K562 (cell line): ENCODE results near the gene CEP85L. TPM values are rescaled to one million over a fixed set of nuclear protein-coding genes. Genes with fewer than 3 reads are reported as not detected.

Experiments
- ATAC-seq: fragments of 200-7000 bp; cut with Tn5 transposase; 3 replicates; pipeline ENCODE4 v1.9.1; 2020; ENCODE audit warnings: moderate library complexity
- BruUV-seq: library from RNA; stranded (reverse); fragments of 400-500 nt; replicated peaks from 2 replicates; lab custom pipeline; 2021; lab: Mats Ljungman, UMichigan
- CTCF ChIA-PET: fragments of 300-600 bp; formaldehyde crosslinking; extraction: SDS; loops from one replicate; lab custom pipeline; 2021; ENCODE audit warnings: low intra/inter-chr PET ratio; lab: Yijun Ruan, JAX
- POLR2A ChIA-PET: fragments of 300-600, 350-650 bp; sonication (Branson Sonifier 250); formaldehyde crosslinking; extraction: SDS; loops from one replicate; lab custom pipeline; 2021; ENCODE audit warnings: antibody characterized with exemption, inconsistent platforms; lab: Yijun Ruan, JAX
- DNase-seq, 4 experiments: peaks; one replicate each; pipeline versions ENCODE4 v3.0.0 to v3.0.0-alpha.2; 2011 to 2018; ENCODE audit warnings: low spot score in 3 of 4, mixed read lengths in 3 of 4; ENCODE audit errors: extremely low read depth in 1 of 4
- FAIRE-seq: peaks from 2 replicates; lab custom pipeline; 2011; peaks lifted over from hg19 to GRCh38; lab: Jason Lieb, UNC
- H2AFZ ChIP-seq: 2 replicates; pipeline ENCODE4 v1.6.0; 2011; ENCODE audit warnings: low read depth, low read length, control low read depth, inconsistent platforms
- H3K27ac ChIP-seq: fragments of 200-600 bp; 3 replicates; pipeline ENCODE4 v1.8.0; 2011; ENCODE audit warnings: low read depth, mild to moderate bottlenecking, control low read depth, inconsistent platforms, low read length, moderate library complexity, mixed read lengths; ENCODE audit errors: extremely low read depth
- H3K27me3 ChIP-seq, 2 experiments: fragments of 300-600 bp in 1 of 2; 2 replicates in 1 of 2; 3 replicates in 1 of 2; pipeline versions ENCODE4 v1.6.0 to v1.8.0; 2011; ENCODE audit warnings: inconsistent platforms in 2 of 2, low read length in 2 of 2, mild to moderate bottlenecking in 1 of 2, mixed read lengths in 1 of 2, moderate library complexity in 1 of 2; ENCODE audit not compliant: control insufficient read depth in 2 of 2, insufficient read depth in 2 of 2
- H3K36me3 ChIP-seq: fragments of 300-600 bp; 3 replicates; pipeline ENCODE4 v1.8.0; 2011; ENCODE audit warnings: mild to moderate bottlenecking, low read length, inconsistent platforms; ENCODE audit not compliant: control insufficient read depth, insufficient read depth
- H3K4me1 ChIP-seq, 2 experiments: fragments of 200-600 bp in 1 of 2; replicated peaks in 1 of 2; 2 replicates in 1 of 2; 3 replicates in 1 of 2; pipeline versions ENCODE4 v1.5.1 to v1.8.0; 2011; ENCODE audit warnings: inconsistent platforms in 2 of 2, low read length in 2 of 2, mild to moderate bottlenecking in 1 of 2, mixed read lengths in 1 of 2, moderate library complexity in 1 of 2; ENCODE audit not compliant: control insufficient read depth in 2 of 2, insufficient read depth in 2 of 2
- H3K4me2 ChIP-seq: 2 replicates; pipeline ENCODE4 v1.6.1; 2011; ENCODE audit warnings: low read length, control low read depth, inconsistent platforms, mixed read lengths; ENCODE audit not compliant: insufficient read depth
- H3K4me3 ChIP-seq: fragments of 200-600 bp; sonication (generic), shearing (Covaris generic); 2 replicates; pipeline ENCODE4 v1.5.1; 2016; ENCODE audit warnings: control low read depth, inconsistent platforms
- H3K79me2 ChIP-seq: fragments of 200-600 bp; 3 replicates; pipeline ENCODE4 v1.8.0; 2011; ENCODE audit warnings: low read length, inconsistent platforms; ENCODE audit not compliant: control insufficient read depth, insufficient read depth
- H3K9ac ChIP-seq, 2 experiments: 2 replicates each; pipeline versions ENCODE4 v1.6.0 to v1.6.1; 2011; ENCODE audit warnings: low read depth in 2 of 2, low read length in 2 of 2, control low read depth in 1 of 2, inconsistent platforms in 1 of 2, mild to moderate bottlenecking in 1 of 2, mixed read lengths in 1 of 2; ENCODE audit not compliant: insufficient read depth in 1 of 2
- H3K9me1 ChIP-seq: one replicate; pipeline ENCODE4 v1.6.0; 2011; ENCODE audit warnings: inconsistent platforms, mild to moderate bottlenecking, low read length, moderate library complexity; ENCODE audit not compliant: control insufficient read depth, insufficient read depth
- H3K9me3 ChIP-seq: replicated peaks from 2 replicates; pipeline ENCODE4 v1.5.1; 2011; ENCODE audit warnings: low read depth, low read length, inconsistent platforms; ENCODE audit not compliant: control insufficient read depth, insufficient read depth
- H4K20me1 ChIP-seq: replicated peaks from 2 replicates; pipeline ENCODE4 v1.6.1; 2011; ENCODE audit warnings: low read length, inconsistent platforms, mixed read lengths; ENCODE audit not compliant: control insufficient read depth, insufficient read depth
- ARID2 ChIP-seq: fragments of 450-650 bp; IDR thresholded peaks from 2 replicates; pipeline ENCODE4 v1.6.1; 2017; ENCODE audit warnings: antibody characterized with exemption, mild to moderate bottlenecking
- BHLHE40 ChIP-seq: IDR thresholded peaks from 2 replicates; pipeline ENCODE4 v1.6.1; 2011; ENCODE audit warnings: low read length, improper control_type of control experiment
- CC2D1A ChIP-seq: fragments of 450-650 bp; IDR thresholded peaks from 2 replicates; pipeline ENCODE4 v1.6.1; 2017; ENCODE audit warnings: mild to moderate bottlenecking
- CTBP1 ChIP-seq: fragments of 450-650 bp; IDR thresholded peaks from 2 replicates; pipeline ENCODE4 v1.6.1; 2016; ENCODE audit warnings: borderline replicate concordance
- CXXC5 ChIP-seq: fragments of 250-450 bp; sonication (Bioruptor Pico); IDR thresholded peaks from 2 replicates; pipeline ENCODE4 v1.8.0; 2022; ENCODE audit warnings: inconsistent platforms, mild to moderate bottlenecking, moderate library complexity
- ESRRB ChIP-seq: fragments of 250-450 bp; sonication (Bioruptor Pico); IDR thresholded peaks from 2 replicates; pipeline ENCODE4 v1.5.0; 2020; ENCODE audit warnings: mild to moderate bottlenecking, moderate library complexity, borderline replicate concordance
- FOXM1 ChIP-seq, 2 experiments: fragments of 450-650 bp in 1 of 2; sonication (generic) in 1 of 2; formaldehyde crosslinking in 1 of 2; IDR thresholded peaks; 2 replicates each; pipeline versions ENCODE4 v1.6.1 to v1.9.0; 2017 to 2022; ENCODE audit warnings: low read depth in 2 of 2, mild to moderate bottlenecking in 2 of 2, missing genetic modification reagents in 1 of 2, moderate library complexity in 1 of 2
- FOXP1 ChIP-seq: sonication (generic); formaldehyde crosslinking; IDR thresholded peaks from 2 replicates; pipeline ENCODE4 v1.8.0; 2022; ENCODE audit warnings: mild to moderate bottlenecking, missing genetic modification reagents
- MAX ChIP-seq: sonication (generic); formaldehyde crosslinking; IDR thresholded peaks from 2 replicates; pipeline ENCODE4 v1.9.0; 2022; ENCODE audit warnings: mild to moderate bottlenecking, missing genetic modification reagents
- MTA3 ChIP-seq: fragments of 450-650 bp; formaldehyde crosslinking; IDR thresholded peaks from 2 replicates; pipeline ENCODE4 v1.6.1; 2017; ENCODE audit warnings: mild to moderate bottlenecking, borderline replicate concordance
- NR2C2 ChIP-seq, 2 experiments: fragments of 200-800 bp in 1 of 2; sonication (Bioruptor generic) in 1 of 2; sonication (generic) in 1 of 2; formaldehyde crosslinking in 1 of 2; IDR thresholded peaks; 2 replicates each; pipeline versions ENCODE4 v1.6.1 to v1.8.0; 2016 to 2022; ENCODE audit warnings: mild to moderate bottlenecking in 1 of 2, missing compliant biosample characterization in 1 of 2, missing genetic modification characterization in 1 of 2, missing genetic modification reagents in 1 of 2
- PHTF2 ChIP-seq: fragments of 250-450 bp; sonication (Bioruptor Pico); IDR thresholded peaks from 2 replicates; pipeline ENCODE4 v1.5.0; 2021; ENCODE audit warnings: mild to moderate bottlenecking
- RBBP5 ChIP-seq: fragments of 200-600 bp; sonication (generic); IDR thresholded peaks from 2 replicates; pipeline ENCODE4 v1.6.1; 2012; ENCODE audit warnings: borderline replicate concordance, mild to moderate bottlenecking, low read length, control low read depth, inconsistent platforms; ENCODE audit not compliant: insufficient read depth, poor library complexity, severe bottlenecking
- UBTF ChIP-seq, 2 experiments: IDR thresholded peaks; 2 replicates each; pipeline ENCODE4 v1.6.1; 2012; ENCODE audit warnings: improper control_type of control experiment in 2 of 2, low read depth in 2 of 2, low read length in 2 of 2, borderline replicate concordance in 1 of 2
- ZNF140 ChIP-seq: fragments of 250-450 bp; sonication (Bioruptor Pico); IDR thresholded peaks from 2 replicates; pipeline ENCODE4 v1.8.0; 2021; ENCODE audit warnings: moderate library complexity, mild to moderate bottlenecking, inconsistent platforms
- ZNF282 ChIP-seq: sonication (generic); formaldehyde crosslinking; IDR thresholded peaks from 2 replicates; pipeline ENCODE4 v1.8.1; 2023; ENCODE audit warnings: missing genetic modification reagents
- WGBS: fragments of 100-300 bp; shearing (Covaris generic); methylation state at CpG from one replicate; pipeline ENCODE4 v1.1.6; 2016; ENCODE audit warnings: low coverage, mixed read lengths; ENCODE audit not compliant: insufficient coverage; ENCODE audit errors: missing lambda C conversion rate; 5-methylcytosine and 5-hydroxymethylcytosine counted together
- in situ Hi-C: fragments of 300-500 bp; cut with MboI; formaldehyde crosslinking; loops from 4 replicates; pipeline ENCODE4 v1.15.0; 2018; ENCODE audit warnings: inconsistent platforms, mixed read lengths
- intact Hi-C: fragments of 100-400 bp; cut with micrococcal nuclease; formaldehyde crosslinking; loops from 2 replicates; pipeline ENCODE4 v1.14.2; 2022
- polyA plus RNA-seq, 8 experiments: library from polyadenylated mRNA; depleted of rRNA in 4 of 8; stranded (reverse) in 5 of 8; unstranded in 3 of 8; fragments of >200 nt; fragmentation: Nextera tagmentation in 2 of 8; fragmentation: Illumina TruSeq in 1 of 8; extraction: Ambion mirVana in 2 of 8; extraction: Trizol in 1 of 8; gene quantifications; 2 replicates each; pipeline versions ENCODE4 v1.2.1 to v1.2.3, GENCODE V29; 2011 to 2014; ENCODE audit warnings: inconsistent platforms in 1 of 8, missing spikeins in 1 of 8
- total RNA-seq, 7 experiments: library from RNA; depleted of rRNA in 6 of 7; stranded (reverse); fragments of >200 nt in 6 of 7; fragmentation: Illumina TruSeq in 2 of 7; extraction: Trizol in 2 of 7; gene quantifications; 2 replicates each; pipeline versions ENCODE4 v1.2.1 to v1.2.3, GENCODE V29; 2011 to 2021; ENCODE audit warnings: low replicate concordance in 1 of 7

Gene CEP85L
- total and polyA plus RNA-seq, 9 of the 15 experiments (the other 6 are each of a cell fraction or from before 2014, with no cell fraction given): 4.5 to 15.8 (median 8.3) TPM

- DNase-seq (peak; percentile 55 to 62 (median 58)), ATAC-seq (peak; percentile 79), FAIRE-seq (no peak)
- no peaks in the 10 kb centered on the region for H4K20me1 ChIP-seq
- H3K4me3 ChIP-seq: peak overlapping the region; percentile 80
- in situ Hi-C loops (no loop called here), intact Hi-C loops (loop anchor here (1.0 to 10.0 kb wide), 4 partner anchors 8 to 244 kb away; partner anchors contain the start of gene ASF1A)
- H3K4me2 ChIP-seq: peak overlapping the region; percentile 86
- H3K27me3 ChIP-seq: no peaks in the 10 kb centered on the region
- ChIA-PET POLR2A (interaction anchor here (0.6 to 4.7 kb wide), 8 partner anchors 9 to 1036 kb away, joined by 3 to 17 read pairs (median 3); no protein-coding TSS in a partner anchor), CTCF (no interaction called here)
- H3K9ac ChIP-seq: peak overlapping the region; percentile 82 to 98
- under 1% methylated on average over 66 of the region's 80 CpGs for WGBS
- no peaks in the 10 kb centered on the region; the same call in 2 of the 3 replicates for H3K36me3 ChIP-seq
- H3K79me2 ChIP-seq: peaks cover 41% of the 10 kb centered on the region
- peaks cover 14 to 17% of the 10 kb centered on the region in 2 experiments; a peak in 4 of 5 replicates for H3K4me1 ChIP-seq
- peak overlapping the region; percentile 86 for H2AFZ ChIP-seq
- no TSS peak for BruUV-seq
- peak overlapping the region; percentile 92 for H3K27ac ChIP-seq
- no peaks in the 10 kb centered on the region for H3K9me3 ChIP-seq
- H3K9me1 ChIP-seq: no peaks in the 10 kb centered on the region
- no peak for TF ChIP-seq ESRRB (CRISPR knock-in tag)
- no peak for TF ChIP-seq PHTF2 (CRISPR knock-in tag)
- no peak for TF ChIP-seq FOXM1 (IDR thresholded peaks at IDR 0.05; ENCODE audit: low read depth)
- peak; percentile 48; the same call in 1 of the 2 replicates for TF ChIP-seq FOXM1 (CRISPR knock-in tag; IDR thresholded peaks at IDR 0.05; ENCODE audit: low read depth)
- TF ChIP-seq UBTF (IDR thresholded peaks at IDR 0.05; ENCODE audit: borderline replicate concordance in 1 of 2, low read depth in 2 of 2, low read length in 2 of 2): 0 out of 4 replicates have a peak, but pooled peaks of 1 of the 2 experiments have one; percentile 11
- peak; percentile 82 for TF ChIP-seq CXXC5 (CRISPR knock-in tag)
- TF ChIP-seq CC2D1A: no peak
- TF ChIP-seq BHLHE40: 0 out of 2 replicates have a peak, but pooled peaks have one; percentile 23
- no peak for TF ChIP-seq ARID2
- TF ChIP-seq ZNF282 (CRISPR knock-in tag): peak; percentile 38; the same call in 1 of the 2 replicates
- TF ChIP-seq ZNF140 (CRISPR knock-in tag): no peak
- 0 out of 2 replicates have a peak, but pooled peaks have one; percentile 22 for TF ChIP-seq FOXP1
- peak; percentile 72; the same call in 1 of the 2 replicates for TF ChIP-seq CTBP1
- TF ChIP-seq MTA3: peak; percentile 41; the same call in 1 of the 2 replicates
- TF ChIP-seq RBBP5: peak; percentile 92
- peak; percentile 45; the same call in 1 of the 2 replicates for TF ChIP-seq MAX (CRISPR knock-in tag)
- no peak for TF ChIP-seq NR2C2 (CRISPR knock-in tag; IDR thresholded peaks at IDR 0.05)
- TF ChIP-seq NR2C2 (tag; IDR thresholded peaks at IDR 0.05): 0 out of 2 replicates have a peak, but pooled peaks have one; percentile 10
Observed at GRCh38 chr6:118650582-118651281, 659 bp downstream of the CEP85L start.
